Adrenal gland (tissue), 5 donors: ENCODE data around the gene RBPJL.

Experiments used
- POLR2A ChIP-seq, 2 donors: fragments of 450-650 bp; IDR thresholded peaks; one replicate each; pipeline ENCODE4 v1.6.1; 2017; ENCODE audit warnings: antibody characterized with exemption in 2 of 2, mild to moderate bottlenecking in 2 of 2, moderate library complexity in 1 of 2
- TF ChIP-seq, protein P1 (sequence below), 6 experiments: fragments of 450-650 bp in 4 of 6; fragments of 200-600 bp in 2 of 6; sonication (generic) in 1 of 6; IDR thresholded peaks; 1 replicate in 5 of 6; 2 replicates in 1 of 6; pipeline versions ENCODE4 v1.5.1 to v1.8.0; 2016 to 2021; ENCODE audit warnings: antibody characterized with exemption in 6 of 6, mild to moderate bottlenecking in 2 of 6, moderate library complexity in 1 of 6
- donor health status: DM: no; HTN: no; CAD: no.

DNA sequence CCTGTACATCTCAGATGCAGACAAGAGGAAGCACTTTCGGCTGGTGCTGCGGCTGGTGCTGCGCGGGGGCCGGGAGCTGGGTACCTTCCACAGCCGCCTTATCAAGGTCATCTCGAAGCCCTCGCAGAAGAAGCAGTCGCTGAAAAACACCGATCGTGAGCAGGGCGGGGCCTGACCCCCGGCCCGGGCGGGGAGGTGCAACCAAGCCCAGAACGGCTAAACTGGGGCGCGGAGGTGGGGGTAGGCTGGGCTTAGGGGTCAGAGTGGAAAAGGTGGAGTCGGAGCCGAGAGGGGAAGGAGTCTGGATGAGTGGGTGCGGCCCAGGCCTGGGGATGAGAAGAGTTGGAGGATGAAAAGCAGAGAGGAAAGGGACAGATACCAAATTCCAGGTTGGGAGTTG, 5.6 kb downstream of the RBPJL start:
- no peak for TF ChIP-seq POLR2A (IDR thresholded peaks at IDR 0.05)
- TF ChIP-seq, protein P1, sequence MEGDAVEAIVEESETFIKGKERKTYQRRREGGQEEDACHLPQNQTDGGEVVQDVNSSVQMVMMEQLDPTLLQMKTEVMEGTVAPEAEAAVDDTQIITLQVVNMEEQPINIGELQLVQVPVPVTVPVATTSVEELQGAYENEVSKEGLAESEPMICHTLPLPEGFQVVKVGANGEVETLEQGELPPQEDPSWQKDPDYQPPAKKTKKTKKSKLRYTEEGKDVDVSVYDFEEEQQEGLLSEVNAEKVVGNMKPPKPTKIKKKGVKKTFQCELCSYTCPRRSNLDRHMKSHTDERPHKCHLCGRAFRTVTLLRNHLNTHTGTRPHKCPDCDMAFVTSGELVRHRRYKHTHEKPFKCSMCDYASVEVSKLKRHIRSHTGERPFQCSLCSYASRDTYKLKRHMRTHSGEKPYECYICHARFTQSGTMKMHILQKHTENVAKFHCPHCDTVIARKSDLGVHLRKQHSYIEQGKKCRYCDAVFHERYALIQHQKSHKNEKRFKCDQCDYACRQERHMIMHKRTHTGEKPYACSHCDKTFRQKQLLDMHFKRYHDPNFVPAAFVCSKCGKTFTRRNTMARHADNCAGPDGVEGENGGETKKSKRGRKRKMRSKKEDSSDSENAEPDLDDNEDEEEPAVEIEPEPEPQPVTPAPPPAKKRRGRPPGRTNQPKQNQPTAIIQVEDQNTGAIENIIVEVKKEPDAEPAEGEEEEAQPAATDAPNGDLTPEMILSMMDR (IDR thresholded peaks at IDR 0.05): no peak
